Spleen (tissue), 11 donors: ENCODE results near the gene ZNF516. TPM values are rescaled to one million over a fixed set of nuclear protein-coding genes. Genes with fewer than 3 reads are reported as not detected.

Experiments
- DNase-seq: peaks from one replicate; pipeline ENCODE4 v3.0.0-alpha.2; 2020
- H3K27ac ChIP-seq, 8 donors: fragments of 200-600 bp; sonication (generic) in 7 of 8; 1 replicate in 4 of 8; 2 replicates in 4 of 8; pipeline versions ENCODE4 v1.5.0 to v1.8.0; 2016 to 2021; ENCODE audit warnings: inconsistent platforms in 4 of 8, mild to moderate bottlenecking in 4 of 8, moderate library complexity in 1 of 8
- H3K27me3 ChIP-seq, 7 donors: fragments of 200-600 bp; sonication (generic) in 6 of 7; replicated peaks in 1 of 7; 1 replicate in 4 of 7; 2 replicates in 3 of 7; pipeline versions ENCODE4 v1.5.0 to v1.8.0; 2016 to 2021; ENCODE audit warnings: inconsistent platforms in 3 of 7, mild to moderate bottlenecking in 1 of 7
- H3K36me3 ChIP-seq, 6 donors: fragments of 200-600 bp; sonication (generic) in 5 of 6; 1 replicate in 4 of 6; 2 replicates in 2 of 6; pipeline versions ENCODE4 v1.5.0 to v1.8.0; 2016 to 2021; ENCODE audit warnings: inconsistent platforms in 2 of 6
- H3K4me1 ChIP-seq, 6 donors: fragments of 200-600 bp; sonication (generic) in 5 of 6; 1 replicate in 3 of 6; 2 replicates in 3 of 6; pipeline versions ENCODE4 v1.5.0 to v1.8.0; 2016 to 2021; ENCODE audit warnings: inconsistent platforms in 3 of 6
- H3K4me3 ChIP-seq, 8 donors: fragments of 200-600 bp; sonication (generic) in 7 of 8; 1 replicate in 4 of 8; 2 replicates in 4 of 8; pipeline versions ENCODE4 v1.5.0 to v1.8.0; 2016 to 2021; ENCODE audit warnings: inconsistent platforms in 4 of 8, mild to moderate bottlenecking in 4 of 8, moderate library complexity in 2 of 8
- H3K9me3 ChIP-seq, 8 donors: fragments of 200-600 bp; sonication (generic) in 7 of 8; 1 replicate in 4 of 8; 2 replicates in 4 of 8; pipeline versions ENCODE4 v1.5.0 to v1.8.0; 2016 to 2021; ENCODE audit warnings: inconsistent platforms in 4 of 8
- CTCF ChIP-seq, 11 experiments: fragments of 200-600 bp in 7 of 11; fragments of 450-650 bp in 4 of 11; sonication (generic) in 4 of 11; IDR thresholded peaks in 8 of 11; conservative IDR thresholded peaks in 3 of 11; 1 replicate in 7 of 11; 2 replicates in 4 of 11; pipeline versions ENCODE4 v1.4.0 to v1.8.0; 2016 to 2021; ENCODE audit warnings: antibody characterized with exemption in 11 of 11, inconsistent platforms in 4 of 11, mild to moderate bottlenecking in 1 of 11
- POLR2A ChIP-seq, 3 donors: fragments of 450-650 bp; IDR thresholded peaks; one replicate each; pipeline ENCODE4 v1.5.1; 2017; ENCODE audit warnings: antibody characterized with exemption in 3 of 3, mild to moderate bottlenecking in 1 of 3
- POLR2AphosphoS5 ChIP-seq, 3 donors: sonication (generic); formaldehyde crosslinking; IDR thresholded peaks; one replicate each; pipeline ENCODE4 v1.5.1; 2017; ENCODE audit warnings: antibody characterized with exemption in 3 of 3
- WGBS, 5 donors: extraction: QIAGEN DNeasy Blood & Tissue Kit in 3 of 5; methylation state at CpG; one replicate each; pipeline versions ENCODE4 v1.1.5 to v1.1.7; 2013 to 2018; 5-methylcytosine and 5-hydroxymethylcytosine counted together
- intact Hi-C: fragments of 100-400 bp; cut with DNase I; formaldehyde crosslinking; loops from one replicate; pipeline ENCODE4 v1.15.0; 2023; ENCODE audit warnings: low total_unique reads
- polyA plus RNA-seq, 3 donors: library from polyadenylated mRNA; stranded (reverse); fragments of 200-250 nt; gene quantifications; one replicate each; pipeline ENCODE4 v1.2.1, GENCODE V29; 2013
- total RNA-seq, 7 donors: library from RNA; depleted of rRNA in 3 of 7; stranded (reverse); fragments of >200 nt in 3 of 7; fragmentation: NEBNext Ultra II Directional in 4 of 7; extraction: Animal tissue kit (Norgen Biotek cat#: 25700) in 4 of 7; gene quantifications; one replicate each; pipeline versions ENCODE4 v1.1.0 to v1.2.1, GENCODE V29; 2016 to 2021
- donor health status: healthy with polysubstance abuse.
- donor health status: DM: no; HTN: no; CAD: no; lungs with moderate emphysema.
- donor health status: DM: no; HTN: no; CAD: no.
- donor health status: Bipolar disorder and iron deficiency.
- donor health status: healthy.
- donor health status: DM: no; HTN: no; CAD: no.
- donor health status: DM: yes; HTN: yes; CAD: no.

ZNF516 gene
- total and polyA plus RNA-seq, 10 donors = 4.5 to 58.4 (median 40.0) TPM

GRCh38 chr18:76488190-76488589 is 6.9 kb downstream of the ZNF516 start:
- H3K27me3 ChIP-seq = peaks cover 0 to 24% (median 3%) of the 10 kb centered on the region in 7 donors
- intact Hi-C loops = no loop called here
- no peak for DNase-seq
- H3K36me3 ChIP-seq = no peaks in the 10 kb centered on the region
- no peaks in the 10 kb centered on the region for H3K9me3 ChIP-seq
- 37 to 73% (median 48%) methylated on average over 9 of the region's 9 CpGs for WGBS, 5 donors
- H3K4me1 ChIP-seq = peaks cover 4 to 94% (median 59%) of the 10 kb centered on the region in 6 donors
- TF ChIP-seq POLR2AphosphoS5 (IDR thresholded peaks at IDR 0.05) = no peak
- no peak for TF ChIP-seq POLR2A (IDR thresholded peaks at IDR 0.05)
- no peak for TF ChIP-seq CTCF (IDR thresholded peaks at IDR 0.05 in 8 of 11, conservative IDR thresholded peaks at IDR 0.05 in 3 of 11)
- H3K4me3 ChIP-seq = no peak overlapping the region
- peak overlapping the region in 2 of 8 donors; percentile 33 to 38 for H3K27ac ChIP-seq

- peaks cover 0 to 20% (median 3%) of the 10 kb centered on the region in 7 donors for H3K27me3 ChIP-seq
- no peak overlapping the region for H3K4me3 ChIP-seq
- H3K9me3 ChIP-seq = no peaks in the 10 kb centered on the region
- DNase-seq = no peak
- no peaks in the 10 kb centered on the region for H3K36me3 ChIP-seq
- no peak for TF ChIP-seq POLR2AphosphoS5 (IDR thresholded peaks at IDR 0.05)
- TF ChIP-seq POLR2A (IDR thresholded peaks at IDR 0.05) = no peak
- H3K27ac ChIP-seq = peak overlapping the region in 2 of 8 donors; percentile 33 to 38
- intact Hi-C loops = no loop called here
- H3K4me1 ChIP-seq = peaks cover 4 to 95% (median 57%) of the 10 kb centered on the region in 6 donors
- 68 to 85% (median 78%) methylated on average over 8 of the region's 8 CpGs for WGBS, 5 donors
These were observed 7.3 kb downstream of the ZNF516 start for GRCh38 chr18:76487782-76488181.

- 64 to 87% (median 78%) methylated on average over 5 of the region's 5 CpGs for WGBS, 5 donors
- Histone ChIP-seq H3K9me3 (no peaks in the 10 kb centered on the region), H3K27me3 (peaks cover 0 to 13% (median 3%) of the 10 kb centered on the region in 7 donors), H3K36me3 (peaks cover 0 to 6% (median 0%) of the 10 kb centered on the region in 6 donors), H3K4me3 (no peak overlapping the region), H3K27ac (peak overlapping the region in 1 of 8 donors; percentile 47), H3K4me1 (peaks cover 4 to 95% (median 50%) of the 10 kb centered on the region in 6 donors)
- TF ChIP-seq CTCF (IDR thresholded peaks at IDR 0.05 in 8 of 11, conservative IDR thresholded peaks at IDR 0.05 in 3 of 11) (no peak), POLR2AphosphoS5 (IDR thresholded peaks at IDR 0.05) (no peak), POLR2A (IDR thresholded peaks at IDR 0.05) (no peak)
- DNase-seq = no peak
- intact Hi-C loops = no loop called here
These were observed 8.0 kb downstream of the ZNF516 start for GRCh38 chr18:76487070-76487469.

GRCh38 chr18:76486574-76486973 is 8.5 kb downstream of the ZNF516 start:
- WGBS, 5 donors = 46 to 66% (median 59%) methylated on average over 6 of the region's 6 CpGs
- Histone ChIP-seq H3K4me3 (no peak overlapping the region), H3K4me1 (peaks cover 4 to 95% (median 48%) of the 10 kb centered on the region in 6 donors), H3K9me3 (no peaks in the 10 kb centered on the region), H3K27me3 (peaks cover 0 to 8% (median 0%) of the 10 kb centered on the region in 7 donors), H3K36me3 (peaks cover 0 to 10% (median 0%) of the 10 kb centered on the region in 6 donors), H3K27ac (peak overlapping the region in 2 of 8 donors; percentile 23 to 47)
- DNase-seq = no peak
- intact Hi-C loops = no loop called here
- no peak for TF ChIP-seq CTCF (IDR thresholded peaks at IDR 0.05 in 8 of 11, conservative IDR thresholded peaks at IDR 0.05 in 3 of 11)
- no peak for TF ChIP-seq POLR2A (IDR thresholded peaks at IDR 0.05)
- no peak for TF ChIP-seq POLR2AphosphoS5 (IDR thresholded peaks at IDR 0.05)
